Caki2 (cell line): Measurements from ENCODE around the gene CTNS. TPM values are rescaled to one million over a fixed set of nuclear protein-coding genes. Genes with fewer than 3 reads are reported as not detected.
"Not testable (repeated sequence)": the region's sequence is repeated elsewhere in the genome, so short reads cannot be mapped to it uniquely, and the experiment has no call there.

Experiments
- DNase-seq: peaks from one replicate; pipeline ENCODE4 v3.0.0-alpha.2; 2015; ENCODE audit warnings: low read depth
- in situ Hi-C: cut with HindIII; loops from 2 replicates; pipeline ENCODE4 v1.10.0; 2016; ENCODE audit warnings: low sequenced_read_pairs, low pct_unique_long_range_greater_than_20kb, mixed read lengths
- total RNA-seq: library from RNA; depleted of rRNA; stranded (reverse); fragments of >200 nt; shearing (Covaris generic); gene quantifications from 2 replicates; pipeline ENCODE4 v1.2.3, GENCODE V29; 2014; ENCODE audit warnings: low replicate concordance; rRNA removed

Gene CTNS
- total RNA-seq, 1 experiment from 2014 or later: 7.1 TPM

- DNase-seq: no peak
- in situ Hi-C loops: no loop called here
Measured at GRCh38 chr17:3695723-3696411, 59.3 kb downstream of the CTNS start, which contains the start of gene P2RX5. Gene P2RX5, minus strand, starts transcription at chr17:3696155. Its CDS starts 150 bp downstream, at chr17:3696005.

GRCh38 chr17:3697103-3697476, 60.5 kb downstream of the CTNS start:
- in situ Hi-C loops: no loop called here
- DNase-seq: no peak

- in situ Hi-C loops: no loop called here
- no peak for DNase-seq
Measured at GRCh38 chr17:3698139-3698538, 61.6 kb downstream of the CTNS start.

GRCh38 chr17:3699951-3700350, 63.4 kb downstream of the CTNS start:
- in situ Hi-C loops: no loop called here
- DNase-seq: no peak

- DNase-seq, in situ Hi-C loops: not testable (repeated sequence)
Measured at GRCh38 chr17:3702041-3702539, 65.5 kb downstream of the CTNS start.

GRCh38 chr17:3704931-3705717, 68.6 kb downstream of the CTNS start:
- DNase-seq: no peak
- in situ Hi-C loops: no loop called here

- in situ Hi-C loops, DNase-seq: not testable (repeated sequence)
Measured at GRCh38 chr17:3705718-3705984, 69.1 kb downstream of the CTNS start.

GRCh38 chr17:3708366-3708765, 71.8 kb downstream of the CTNS start:
- in situ Hi-C loops: no loop called here
- no peak for DNase-seq

GRCh38 chr17:3710951-3711383, 74.4 kb downstream of the CTNS start:
- in situ Hi-C loops: no loop called here
- DNase-seq: no peak

Other genes starting within 250 kb of the CTNS start
- gene OR1E1, start 238.3 kb upstream of the CTNS start, total RNA-seq: not detected in 2 replicates
- gene OR3A3, start 225.4 kb upstream of the CTNS start, total RNA-seq: not detected in 2 replicates
- gene OR1E2, start 202.9 kb upstream of the CTNS start, total RNA-seq: not detected in 2 replicates
- gene SPATA22, start 164.9 kb upstream of the CTNS start, total RNA-seq: not detected in 2 replicates
- gene ASPA, start 160.8 kb upstream of the CTNS start, total RNA-seq: not detected in 2 replicates
- gene TRPV3, start 78.9 kb upstream of the CTNS start, total RNA-seq: not detected in 2 replicates
- gene TRPV1, start 27.3 kb upstream of the CTNS start, total RNA-seq: 0.87 and 0.95 TPM in 2 replicates
- 8.9 and 11.1 TPM in 2 replicates for gene SHPK, start 510 bp upstream of the CTNS start, total RNA-seq
- gene TAX1BP3, start 31.8 kb downstream of the CTNS start, total RNA-seq: 136 and 157 TPM in 2 replicates
- 19.1 and 34.7 TPM in 2 replicates for gene EMC6, start 32.1 kb downstream of the CTNS start, total RNA-seq
- gene P2RX5, start 59.4 kb downstream of the CTNS start, total RNA-seq: not detected in 2 replicates
- gene HASPIN, start 87.1 kb downstream of the CTNS start, total RNA-seq: 9.4 and 9.9 TPM in 2 replicates
- gene ITGAE, start 164.4 kb downstream of the CTNS start, total RNA-seq: 38.1 and 78.5 TPM in 2 replicates
- gene NCBP3, start 209.5 kb downstream of the CTNS start, total RNA-seq: 4.8 and 9.3 TPM in 2 replicates